CD4-positive, alpha-beta T cell treated with Interleukin-10 for 1 hour (primary cell): Measurements from ENCODE around the gene GMDS.

Source experiments
- DNase-seq: peaks from one replicate; pipeline ENCODE4 v3.0.0-alpha.2; 2020

GMDS gene

DNA sequence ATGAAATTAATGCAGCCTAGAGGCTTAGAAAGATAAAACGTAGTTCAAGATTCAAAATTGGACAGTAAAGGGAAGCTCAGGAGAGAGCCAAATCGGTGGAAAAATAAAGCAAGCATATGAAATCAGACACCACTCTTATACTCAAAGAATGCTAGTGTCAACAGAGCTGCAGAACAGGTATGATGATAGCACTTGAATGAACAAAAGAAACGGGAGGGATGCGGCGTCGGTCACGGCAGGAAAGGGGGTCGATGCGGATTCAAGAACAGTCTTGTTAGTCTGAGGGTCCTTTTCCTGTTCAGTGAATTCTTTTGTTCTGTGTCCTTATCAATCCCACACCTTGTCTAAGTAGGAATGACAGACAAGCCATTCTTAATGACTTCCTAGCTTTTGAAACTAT lies 521.3 kb downstream of the GMDS start:
- DNase-seq = no peak

DNA sequence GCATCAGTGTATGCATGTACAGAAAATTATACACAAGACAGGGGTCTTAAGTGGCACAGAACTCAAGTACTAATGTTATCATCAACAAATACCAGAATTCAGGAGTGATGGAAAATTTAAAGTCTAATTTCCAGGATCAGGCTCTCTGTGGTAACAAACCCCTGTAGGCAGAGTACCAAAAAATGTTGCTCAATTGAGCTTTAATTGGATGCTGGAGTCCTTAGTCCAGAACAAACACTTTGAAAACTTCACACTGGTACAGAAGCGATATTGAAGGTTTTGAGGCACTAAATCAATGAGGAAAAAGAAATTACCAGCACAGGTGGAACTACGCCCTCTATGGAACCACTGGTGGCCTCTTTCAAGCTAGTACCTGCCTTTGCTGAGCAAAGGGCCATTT lies 522.6 kb downstream of the GMDS start:
- no peak for DNase-seq

DNA sequence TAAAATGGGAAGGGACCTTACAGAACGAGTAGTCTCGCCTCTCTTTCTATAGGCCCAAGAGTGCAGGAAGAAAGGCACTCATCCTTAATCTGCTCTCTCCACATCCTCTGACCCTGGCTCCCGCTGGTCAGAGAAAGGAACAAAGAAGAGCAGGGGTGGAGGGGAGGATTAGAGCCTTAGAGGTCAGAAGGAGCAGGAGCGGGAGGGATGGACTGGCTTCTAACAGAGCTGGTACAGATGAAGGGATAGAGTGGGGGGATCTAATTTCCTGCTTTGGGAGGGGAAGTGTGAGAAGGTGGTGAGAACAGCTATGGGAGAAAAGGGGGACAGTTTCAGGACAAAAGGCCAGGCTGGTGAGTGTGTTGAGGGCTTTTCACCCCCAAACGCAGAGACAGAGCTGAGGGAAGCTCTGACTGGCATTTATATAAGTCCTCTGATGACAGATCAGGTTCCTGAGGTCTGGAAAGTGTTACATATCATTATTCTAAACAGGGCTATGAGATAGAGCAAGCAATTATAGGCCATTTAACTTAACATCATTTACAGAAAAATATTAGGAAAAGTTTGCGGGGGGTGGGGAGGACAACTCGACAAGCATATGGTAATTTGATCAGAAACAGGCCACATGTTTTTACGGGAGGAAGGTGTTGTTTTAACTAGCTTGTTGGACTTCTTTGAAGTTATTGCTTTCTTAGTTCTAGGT lies 524.6 kb downstream of the GMDS start:
- DNase-seq = no peak

DNA sequence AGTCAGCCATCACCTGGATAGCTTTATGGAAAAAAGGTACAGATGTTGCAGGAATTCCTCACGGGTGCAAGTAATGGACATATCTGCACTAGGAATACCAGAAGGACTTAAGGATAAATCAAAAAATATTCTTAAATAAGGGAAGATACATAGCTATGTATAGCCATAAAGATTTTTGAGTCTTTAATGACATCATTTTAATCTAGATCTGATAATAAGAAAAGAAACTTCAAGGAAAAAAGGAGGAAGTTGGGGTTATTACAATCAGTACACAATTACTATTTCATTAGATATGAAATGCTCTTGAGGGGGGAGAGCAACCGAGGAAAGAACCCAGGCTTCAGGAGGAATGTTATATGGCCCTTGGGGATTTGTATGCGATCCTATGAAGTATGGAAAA lies 525.5 kb downstream of the GMDS start:
- DNase-seq = no peak

DNA sequence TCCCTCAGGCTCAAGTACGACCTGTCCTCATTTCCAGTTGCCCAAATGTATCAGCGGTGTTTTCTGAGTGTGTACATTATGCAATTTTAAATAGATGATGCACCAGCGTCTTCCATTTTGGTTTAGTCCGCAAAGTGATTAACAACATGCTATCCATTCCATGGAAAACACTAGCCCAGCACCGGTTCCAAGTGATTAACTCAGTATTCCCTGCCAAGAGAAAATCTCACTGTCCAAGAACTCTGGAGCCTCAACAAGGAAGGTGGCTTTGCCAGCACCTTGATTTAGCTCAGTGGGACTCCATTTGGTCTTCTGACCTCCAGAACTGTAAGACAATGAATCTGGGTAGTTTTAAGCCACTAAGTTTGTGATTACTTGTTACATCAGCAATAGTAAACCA lies 528.5 kb downstream of the GMDS start:
- no peak for DNase-seq

GRCh38 chr6:1716396-1716795 lies 529.0 kb downstream of the GMDS start:
- DNase-seq = no peak

DNA sequence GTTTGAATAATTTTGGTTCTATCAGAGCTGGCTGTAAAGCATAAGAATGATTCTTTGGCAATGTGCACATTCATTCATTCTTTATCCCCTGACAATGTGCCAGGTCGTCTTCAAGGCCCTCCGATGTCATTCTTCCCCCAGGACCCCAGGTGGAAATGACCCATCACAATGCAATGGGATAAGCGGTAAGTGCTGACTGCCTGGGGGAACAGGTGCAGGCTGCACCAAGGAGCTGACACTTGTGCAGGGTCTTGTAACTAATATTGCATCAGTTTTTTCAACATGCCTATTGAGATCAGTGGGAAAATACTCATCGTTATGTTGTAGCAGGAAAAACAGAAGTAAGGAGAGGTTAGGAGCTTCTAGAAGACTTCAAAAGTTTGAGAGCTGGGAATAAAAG lies 530.1 kb downstream of the GMDS start:
- DNase-seq = no peak

DNA sequence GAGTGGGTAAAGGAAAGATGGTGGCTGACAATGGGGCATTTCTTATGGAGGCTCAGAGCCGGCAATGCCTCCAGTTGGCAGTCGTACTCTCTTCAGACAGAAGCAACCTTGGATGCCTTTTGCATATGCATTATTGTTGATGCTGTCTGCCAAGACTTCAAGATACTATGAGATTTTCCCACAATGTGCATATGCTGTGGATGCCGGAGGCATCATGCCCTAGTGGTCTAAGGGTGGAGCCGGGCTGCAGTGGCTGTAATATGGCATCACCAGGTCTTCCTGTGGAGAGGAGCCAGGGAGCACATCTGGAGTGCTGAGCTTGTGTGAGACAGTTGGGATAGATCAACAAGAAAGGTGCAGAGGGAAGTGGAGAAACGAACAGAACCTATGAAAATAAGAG lies 530.8 kb downstream of the GMDS start:
- no peak for DNase-seq

GRCh38 chr6:1713016-1713600 lies 532.3 kb downstream of the GMDS start:
- no peak for DNase-seq

- no peak for DNase-seq
These were observed 533.0 kb downstream of the GMDS start for GRCh38 chr6:1712451-1712850.

DNA sequence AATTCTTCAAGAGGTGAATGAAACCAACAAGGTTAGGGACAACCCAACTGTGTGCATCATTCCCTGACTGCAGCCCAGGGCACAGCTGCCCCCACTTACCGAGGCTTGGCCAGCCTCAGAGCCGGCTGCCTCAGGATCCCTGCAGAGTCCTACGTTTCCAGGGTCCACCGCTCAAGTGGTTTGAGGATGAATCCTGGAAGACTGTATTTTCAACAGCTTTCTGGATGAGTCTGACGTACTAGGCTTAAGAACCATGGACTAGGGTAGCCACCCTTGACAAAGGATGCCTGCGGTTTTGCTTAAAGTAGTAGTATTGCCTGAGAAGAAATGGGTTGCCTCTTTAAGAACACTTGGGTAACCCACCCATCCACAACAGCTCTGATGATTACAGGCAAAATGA lies 534.3 kb downstream of the GMDS start:
- DNase-seq = no peak

GRCh38 chr6:1709234-1709641 lies 536.2 kb downstream of the GMDS start:
- DNase-seq = no peak

DNA sequence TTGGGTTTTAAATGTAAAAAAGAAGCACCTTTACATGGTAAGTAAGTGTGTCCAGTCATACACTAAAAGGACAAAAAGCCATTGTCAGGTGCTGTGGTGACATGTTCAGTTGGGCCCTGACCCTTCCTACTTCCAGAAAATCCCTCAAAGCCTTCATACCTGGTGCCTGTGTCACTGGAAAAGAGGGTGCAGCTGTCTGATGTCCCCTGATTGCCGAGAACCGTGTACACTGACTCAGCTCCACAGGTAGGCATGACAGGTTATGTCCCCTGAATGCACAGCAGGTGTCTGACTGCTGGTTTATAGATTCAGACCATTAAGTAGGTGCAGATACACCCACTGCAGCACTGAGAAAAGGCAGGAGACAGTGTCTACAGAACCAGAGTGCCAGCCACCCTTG lies 536.6 kb downstream of the GMDS start:
- DNase-seq = no peak

DNA sequence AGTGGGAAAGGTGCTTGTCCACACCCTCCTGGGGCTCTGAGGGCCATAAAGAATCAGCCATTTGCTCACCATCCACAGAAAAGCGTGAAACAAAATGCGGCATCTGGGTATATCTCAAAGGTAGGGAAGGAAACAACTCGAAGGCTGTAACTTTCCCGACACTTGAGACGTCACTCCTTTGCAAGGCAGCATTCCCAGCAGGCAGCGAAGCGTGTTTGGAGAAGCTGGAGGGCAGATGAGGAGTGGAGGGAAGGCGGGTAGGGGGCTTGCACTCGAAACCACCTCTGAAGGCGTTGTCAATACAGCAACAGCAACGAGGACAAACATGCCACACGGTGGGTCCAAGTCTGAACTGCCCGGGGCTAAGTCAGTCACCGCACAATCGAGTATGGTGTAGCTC lies 537.3 kb downstream of the GMDS start:
- no peak for DNase-seq

- DNase-seq = no peak
These were observed 539.8 kb downstream of the GMDS start for GRCh38 chr6:1705630-1706029.

DNA sequence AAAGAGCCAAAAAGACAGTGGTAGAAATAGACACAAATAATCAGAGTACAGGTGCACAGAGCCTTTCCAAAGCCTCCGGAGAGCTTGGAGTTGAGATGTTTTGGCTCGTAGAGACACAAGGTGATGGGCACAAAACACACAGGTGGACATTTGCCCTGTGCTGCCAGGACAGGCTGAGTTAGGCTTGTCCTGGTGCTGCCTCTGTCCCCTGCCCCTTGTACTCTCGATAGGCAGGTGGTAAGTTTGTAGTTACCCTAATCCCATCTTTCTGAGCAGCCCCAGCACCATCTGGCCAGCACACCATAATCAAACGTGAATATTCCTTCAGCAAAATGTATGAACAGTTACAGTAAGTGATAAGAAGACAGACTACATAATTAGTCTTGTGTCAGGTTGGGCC lies 540.2 kb downstream of the GMDS start:
- no peak for DNase-seq

DNA sequence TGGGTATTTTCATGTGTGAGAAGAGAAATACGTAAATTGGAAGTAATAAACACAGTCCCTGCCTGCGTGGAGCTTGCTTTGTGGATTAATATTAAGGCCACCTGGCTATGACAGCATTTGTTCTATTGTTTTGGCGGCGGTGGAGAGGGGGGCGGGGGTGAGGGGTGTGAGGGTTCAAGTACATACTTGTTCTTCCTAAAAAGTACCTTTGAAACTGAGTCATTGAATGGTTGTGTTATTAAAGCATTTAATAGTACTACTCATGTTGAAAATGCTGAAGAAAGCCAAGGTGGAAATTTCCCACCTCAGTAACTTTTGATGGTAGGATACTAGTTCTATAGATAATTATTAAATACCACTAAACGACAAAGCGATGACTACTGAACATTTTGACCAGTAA lies 540.7 kb downstream of the GMDS start:
- DNase-seq = no peak

GRCh38 chr6:1703923-1704322 lies 541.5 kb downstream of the GMDS start:
- no peak for DNase-seq

DNA sequence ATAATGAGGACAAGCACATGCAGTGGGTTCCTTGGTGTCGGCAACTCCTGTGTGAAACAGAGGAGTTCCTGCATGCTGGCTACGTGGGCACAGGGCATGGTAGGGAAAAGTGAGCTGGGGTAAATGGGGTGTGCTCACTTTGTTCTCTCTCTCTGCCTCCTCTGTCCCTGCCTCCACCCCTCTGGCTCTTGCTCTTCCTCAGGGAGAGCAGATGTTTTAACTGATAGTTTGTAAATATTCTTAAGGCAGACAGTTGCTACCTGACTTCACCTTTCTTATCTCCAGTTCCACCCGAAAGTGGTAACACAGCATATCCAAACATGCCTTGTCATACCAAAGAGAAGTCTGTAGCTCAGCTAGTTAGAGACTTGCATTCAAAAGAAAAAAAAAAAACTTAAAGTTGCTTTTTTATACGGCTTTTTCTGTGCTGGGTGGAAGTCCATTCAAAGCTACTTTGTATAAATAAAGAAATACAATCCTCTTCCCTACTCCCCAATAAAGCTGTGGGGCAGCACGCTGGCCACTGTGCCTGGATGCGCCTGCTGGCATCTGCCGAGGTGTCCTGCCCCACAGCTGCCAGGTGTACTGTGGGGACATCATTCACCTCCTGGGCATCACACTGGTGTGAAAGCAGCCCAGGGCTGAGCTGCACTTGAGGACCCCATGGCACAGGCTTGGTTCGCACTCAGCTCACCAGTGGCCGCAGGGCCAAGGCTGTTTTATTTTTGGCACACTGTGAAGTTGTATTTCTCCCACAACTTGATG lies 542.1 kb downstream of the GMDS start:
- no peak for DNase-seq

GRCh38 chr6:1702580-1703051 lies 542.8 kb downstream of the GMDS start:
- DNase-seq = no peak

GRCh38 chr6:1701668-1702353 lies 543.6 kb downstream of the GMDS start:
- no peak for DNase-seq

DNA sequence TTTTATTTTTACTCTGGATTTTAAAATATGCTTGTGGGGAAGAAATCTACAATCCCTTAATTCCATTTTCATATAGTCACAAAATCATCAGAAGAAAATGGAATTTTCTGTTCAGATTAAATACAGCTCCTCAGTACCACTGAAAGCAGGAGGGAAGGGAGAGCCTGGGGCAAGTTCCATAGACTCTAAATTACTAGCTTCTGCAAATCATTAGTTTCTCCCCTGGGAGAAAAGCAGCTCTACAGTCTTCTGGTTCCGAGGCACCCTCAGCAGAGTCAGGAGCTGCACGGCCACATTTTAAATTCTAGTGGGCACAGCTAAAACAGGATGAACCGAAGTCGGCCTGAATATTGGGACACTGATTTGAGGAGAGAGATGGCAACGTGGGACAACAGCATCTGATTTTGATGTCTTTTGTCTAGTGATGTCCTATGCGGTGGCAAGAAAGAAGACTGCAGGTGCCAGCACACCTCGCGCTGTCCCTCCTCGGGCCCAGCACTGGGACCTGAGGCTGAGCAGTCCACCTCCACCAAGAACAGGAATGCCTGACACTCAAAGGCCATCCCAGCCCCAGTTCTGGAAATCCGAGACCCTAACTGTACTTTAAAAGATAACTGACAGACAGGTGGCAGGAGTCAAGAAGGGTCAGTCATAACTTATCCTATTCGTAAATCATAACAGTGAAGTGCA lies 545.0 kb downstream of the GMDS start:
- DNase-seq = no peak

DNA sequence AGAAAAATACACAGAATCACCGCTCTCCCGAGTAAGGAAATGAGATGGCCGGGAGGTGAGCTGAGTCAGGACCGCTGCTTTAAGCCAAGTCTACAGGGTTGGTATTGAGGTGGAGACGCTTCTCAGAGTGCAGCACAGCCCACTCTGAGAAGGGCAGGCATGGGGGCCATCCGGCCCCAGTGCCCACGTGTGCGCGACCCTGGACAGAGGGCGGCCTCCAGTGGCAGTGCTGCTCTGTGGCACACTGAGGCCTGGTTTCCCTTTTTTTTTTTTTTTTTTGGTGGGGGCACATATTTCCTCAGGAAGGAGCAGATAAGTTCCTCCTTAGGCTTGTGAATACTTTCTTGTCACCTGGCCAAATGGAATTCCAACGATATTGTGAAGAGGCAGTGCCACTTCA lies 546.9 kb downstream of the GMDS start:
- no peak for DNase-seq
